HG03103 (cell line): ENCODE measurements around the gene PRAMEF11.
"Not testable (repeated sequence)": the region's sequence is repeated elsewhere in the genome, so short reads cannot be mapped to it uniquely, and the experiment has no call there.

Experiments used
- ATAC-seq: cut with Tn5 transposase; IDR thresholded peaks from one replicate; pipeline ENCODE4 v1.9.1; 2021; ENCODE audit warnings: low read depth; ENCODE audit not compliant: unreplicated experiment

Gene PRAMEF11

GRCh38 chr1:12831310-12831709 is at the start of gene PRAMEF11:
PRAMEF11 (minus strand) TSS chr1:12831410; CDS start chr1:12828789, 2,621 bp downstream.
- ATAC-seq = not testable (repeated sequence)

- not testable (repeated sequence) for ATAC-seq
Measured at GRCh38 chr1:12878453-12878852, 47.2 kb upstream of the PRAMEF11 start.

- ATAC-seq = not testable (repeated sequence)
Measured at GRCh38 chr1:12863131-12863880, 32.1 kb upstream of the PRAMEF11 start.

GRCh38 chr1:12856786-12857185 is 25.6 kb upstream of the PRAMEF11 start, which contains the start of gene PRAMEF2:
PRAMEF2 (plus strand) TSS chr1:12857086; CDS start chr1:12859010, 1,924 bp downstream.
- not testable (repeated sequence) for ATAC-seq

GRCh38 chr1:12851779-12852178 is 20.6 kb upstream of the PRAMEF11 start:
- no peak for ATAC-seq

GRCh38 chr1:12848620-12849019 is 17.4 kb upstream of the PRAMEF11 start, which contains the start of gene HNRNPCL1:
HNRNPCL1 (minus strand) TSS chr1:12848720; CDS start chr1:12848289, 431 bp downstream.
- ATAC-seq = not testable (repeated sequence)

GRCh38 chr1:12833251-12833650 is 2.0 kb upstream of the PRAMEF11 start:
- not testable (repeated sequence) for ATAC-seq

- ATAC-seq = not testable (repeated sequence)
Measured at GRCh38 chr1:12819061-12819460, 12.1 kb downstream of the PRAMEF11 start.

- no peak for ATAC-seq
Measured at GRCh38 chr1:12811409-12811784, 19.8 kb downstream of the PRAMEF11 start.

- no peak for ATAC-seq
Measured at GRCh38 chr1:12810691-12811408, 20.4 kb downstream of the PRAMEF11 start.

GRCh38 chr1:12809933-12810332 is 21.3 kb downstream of the PRAMEF11 start:
- no peak for ATAC-seq

GRCh38 chr1:12799730-12800129 is 31.5 kb downstream of the PRAMEF11 start:
- no peak for ATAC-seq

GRCh38 chr1:12798911-12799310 is 32.3 kb downstream of the PRAMEF11 start:
- no peak for ATAC-seq

GRCh38 chr1:12791097-12791496 is 40.1 kb downstream of the PRAMEF11 start, which contains the start of gene PRAMEF1:
PRAMEF1 (plus strand) TSS chr1:12791397; CDS start chr1:12793228, 1,831 bp downstream.
- not testable (repeated sequence) for ATAC-seq

- not testable (repeated sequence) for ATAC-seq
Measured at GRCh38 chr1:12784729-12785128, 46.5 kb downstream of the PRAMEF11 start.

- not testable (repeated sequence) for ATAC-seq
Measured at GRCh38 chr1:12783783-12784182, 47.4 kb downstream of the PRAMEF11 start.

- ATAC-seq = not testable (repeated sequence)
Measured at GRCh38 chr1:12781488-12781887, 49.7 kb downstream of the PRAMEF11 start.

- ATAC-seq = no peak
Measured at GRCh38 chr1:12778907-12779306, 52.3 kb downstream of the PRAMEF11 start.

- ATAC-seq = no peak
Measured at GRCh38 chr1:12778061-12778460, 53.1 kb downstream of the PRAMEF11 start.

- ATAC-seq = no peak
Measured at GRCh38 chr1:12776801-12777557, 54.2 kb downstream of the PRAMEF11 start.

- no peak for ATAC-seq
Measured at GRCh38 chr1:12775443-12775842, 55.8 kb downstream of the PRAMEF11 start.
